ENCODE results near the gene BAHCC1.

The BAHCC1 gene

DNA sequence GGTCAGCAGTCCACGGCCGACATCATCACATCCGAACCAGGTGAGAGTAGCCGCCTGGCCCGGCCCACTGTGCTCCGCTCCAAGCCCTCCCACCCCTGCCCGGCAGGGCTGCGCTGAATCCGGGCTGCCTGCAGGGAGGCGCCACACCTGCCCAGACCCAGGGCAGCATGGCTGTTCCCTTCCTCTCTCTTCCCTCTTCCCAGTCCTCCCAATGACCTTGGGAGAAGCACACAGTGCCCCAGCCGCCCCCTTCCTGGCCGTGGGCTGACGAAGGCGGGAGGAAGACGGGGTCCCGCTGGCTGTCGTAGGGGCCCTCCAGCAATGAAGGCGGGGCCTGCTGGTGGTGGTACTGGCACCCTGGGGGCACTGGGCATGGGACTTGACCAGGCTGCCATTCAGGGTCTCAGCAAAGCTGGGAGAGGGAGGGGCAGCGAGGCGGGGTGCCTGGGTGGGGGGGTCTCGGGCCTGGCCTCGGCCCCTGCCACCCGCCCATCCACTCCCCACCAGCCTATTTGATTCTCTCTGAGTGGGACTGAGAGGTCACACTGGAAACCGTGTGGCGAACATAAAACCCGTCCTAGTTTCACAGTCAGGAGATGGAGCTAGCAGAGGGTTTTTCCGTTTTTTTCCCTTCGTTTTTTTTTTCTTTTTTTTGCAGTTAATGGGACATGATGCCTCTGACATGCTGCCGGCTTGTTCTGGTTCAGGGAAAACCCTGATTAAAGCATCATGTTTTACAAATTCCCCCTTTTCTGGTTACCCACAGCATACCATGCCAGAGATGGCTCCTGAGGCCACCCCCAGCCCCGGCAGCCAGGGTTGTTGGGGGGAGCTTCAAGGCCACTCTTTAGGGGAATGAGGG lies 50.6 kb downstream of the BAHCC1 start:
- no peak for DNase-seq

GRCh38 chr17:81447331-81447933 lies 52.2 kb downstream of the BAHCC1 start:
- no peak for DNase-seq

DNA sequence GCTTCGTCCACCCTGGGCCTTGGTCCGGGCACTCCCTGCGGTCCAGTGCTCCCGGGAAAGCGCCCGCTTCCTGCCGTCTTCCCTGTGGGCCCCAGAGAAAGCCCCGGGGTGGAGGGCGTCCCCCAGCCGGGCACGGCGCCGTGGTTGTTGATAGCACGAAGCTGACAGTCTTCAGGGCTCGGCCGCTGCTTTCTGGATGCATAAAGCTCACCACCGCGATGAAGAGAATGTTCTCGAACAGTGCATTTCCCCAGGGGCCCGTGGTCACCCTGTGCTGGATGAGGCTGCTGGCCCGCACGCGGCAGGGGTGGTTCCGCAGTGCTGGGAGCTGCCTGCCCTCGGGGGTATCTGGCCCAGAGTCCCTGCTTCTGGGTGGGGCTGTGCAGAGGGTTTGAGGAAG lies 53.2 kb downstream of the BAHCC1 start:
- DNase-seq, result no peak

GRCh38 chr17:81448950-81449349 lies 53.7 kb downstream of the BAHCC1 start:
- DNase-seq, result no peak

DNA sequence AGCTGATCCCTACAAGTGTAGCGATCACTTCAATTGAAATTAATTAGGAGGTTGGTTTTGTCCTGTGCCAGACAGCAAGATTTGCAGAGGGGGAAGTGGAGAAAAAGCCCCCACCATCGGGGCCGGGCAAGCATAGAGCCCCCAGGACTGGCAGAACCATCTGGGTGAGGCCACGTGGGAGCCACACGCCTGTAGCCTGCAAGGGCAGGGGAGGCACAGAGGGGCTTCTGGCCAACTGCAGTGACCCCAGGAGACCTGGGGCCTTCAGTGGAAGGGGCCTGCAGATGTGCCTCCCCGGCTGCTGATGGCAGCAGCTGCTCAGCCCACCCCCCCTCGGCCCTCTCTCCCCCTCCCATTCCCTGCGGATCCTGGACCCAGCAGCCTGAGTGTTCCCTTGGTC lies 54.1 kb downstream of the BAHCC1 start:
- DNase-seq, result no peak

GRCh38 chr17:81451823-81452222 lies 56.6 kb downstream of the BAHCC1 start:
- DNase-seq, result no peak

- no peak for DNase-seq
Observed at GRCh38 chr17:81452551-81452950, 57.3 kb downstream of the BAHCC1 start.

GRCh38 chr17:81453076-81453475 lies 57.8 kb downstream of the BAHCC1 start:
- DNase-seq, result no peak

- DNase-seq, result peak; percentile 67
Observed at GRCh38 chr17:81453712-81454111, 58.5 kb downstream of the BAHCC1 start.

- DNase-seq, result no peak
Observed at GRCh38 chr17:81454473-81454872, 59.2 kb downstream of the BAHCC1 start.

- DNase-seq, result no peak
Observed at GRCh38 chr17:81455387-81455786, 60.1 kb downstream of the BAHCC1 start.

GRCh38 chr17:81456091-81456490 lies 60.8 kb downstream of the BAHCC1 start:
- DNase-seq, result no peak

DNA sequence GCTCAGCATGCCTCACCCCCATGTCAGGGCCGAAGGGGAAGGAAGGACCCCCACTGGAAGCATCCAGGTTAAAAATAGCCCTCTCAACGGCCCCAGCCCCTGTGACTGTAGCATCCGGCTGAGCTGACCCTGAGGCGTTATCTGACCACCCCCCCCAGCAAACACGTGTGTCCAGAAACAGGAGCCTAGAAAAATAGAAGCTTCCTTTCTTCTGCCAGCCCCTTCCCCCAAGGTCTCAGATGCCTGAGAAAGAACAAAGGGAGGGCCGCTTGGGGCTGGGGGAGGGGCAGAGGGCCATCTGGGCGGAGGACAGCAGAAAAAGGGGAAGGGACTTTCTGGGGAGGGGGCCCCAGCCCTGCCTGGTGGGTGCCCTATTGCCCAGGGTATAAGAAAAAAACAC lies 61.5 kb downstream of the BAHCC1 start:
- no peak for DNase-seq

- DNase-seq, result no peak
Observed at GRCh38 chr17:81457401-81457800, 62.1 kb downstream of the BAHCC1 start.

- no peak for DNase-seq
Observed at GRCh38 chr17:81457917-81458555, 62.8 kb downstream of the BAHCC1 start.

GRCh38 chr17:81458628-81459027 lies 63.4 kb downstream of the BAHCC1 start:
- no peak for DNase-seq

GRCh38 chr17:81459224-81459623 lies 64.0 kb downstream of the BAHCC1 start:
- DNase-seq, result no peak

- no peak for DNase-seq
Observed at GRCh38 chr17:81459864-81460263, 64.6 kb downstream of the BAHCC1 start.

GRCh38 chr17:81460856-81461460 lies 65.7 kb downstream of the BAHCC1 start:
- DNase-seq, result no peak

- no peak for DNase-seq
Observed at GRCh38 chr17:81461607-81462500, 66.6 kb downstream of the BAHCC1 start.

GRCh38 chr17:81462506-81463125 lies 67.4 kb downstream of the BAHCC1 start:
- no peak for DNase-seq

DNA sequence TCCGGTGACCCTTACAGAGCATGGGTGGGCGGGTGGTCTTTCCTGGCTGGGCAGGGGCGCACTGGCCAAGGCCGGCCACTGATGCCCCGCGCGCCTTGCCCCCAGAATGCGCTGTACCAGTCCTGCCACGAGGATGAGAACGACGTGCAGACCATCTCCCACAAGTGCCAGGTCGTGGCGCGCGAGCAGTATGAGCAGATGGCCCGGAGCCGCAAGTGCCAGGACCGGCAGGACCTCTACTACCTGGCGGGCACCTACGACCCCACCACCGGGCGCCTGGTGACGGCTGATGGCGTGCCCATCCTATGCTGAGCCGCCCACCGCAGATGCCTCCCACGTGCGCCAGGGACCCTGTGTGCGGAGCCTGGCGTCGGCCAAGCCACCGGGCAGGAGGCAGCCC lies 68.2 kb downstream of the BAHCC1 start:
- no peak for DNase-seq

Measured in KG1 (cell line).